ENCODE measurements around the gene PDE6B. TPM values are rescaled to one million over a fixed set of nuclear protein-coding genes. Genes with fewer than 3 reads are reported as not detected.

PDE6B gene
- polyA plus RNA-seq, 1 donor (not counting 4 experiments of a cell fraction or from before 2014, with no cell fraction given), result not detected

GRCh38 chr4:592825-593520, 32.4 kb upstream of the PDE6B start:
- no peaks in the 10 kb centered on the region for H3K9me3 ChIP-seq (ENCODE audit: control insufficient read depth, low read depth, low read length)
- H3K36me3 ChIP-seq (ENCODE audit: control insufficient read depth in 2 of 2, extremely low read depth in 1 of 2, insufficient read depth in 2 of 2, low read length in 2 of 2), result no peaks in the 10 kb centered on the region
- H3K27me3 ChIP-seq (ENCODE audit: control insufficient read depth, extremely low read depth, insufficient read depth, low read length), result no peaks in the 10 kb centered on the region
- H4K20me1 ChIP-seq (ENCODE audit: control insufficient read depth, extremely low read depth, insufficient read depth, low read length), result no peaks in the 10 kb centered on the region
- H2AFZ ChIP-seq (ENCODE audit: control insufficient read depth, low read length), result no peak overlapping the region
- no peak overlapping the region for H3K4me2 ChIP-seq (ENCODE audit: control insufficient read depth, extremely low read depth, insufficient read depth, low read depth, low read length)
- FAIRE-seq (no peak), DNase-seq (ENCODE audit: low read depth, low spot score) (no peak)
- H3K9me1 ChIP-seq (ENCODE audit: control insufficient read depth, extremely low read depth, insufficient read depth, low read length), result no peaks in the 10 kb centered on the region
- no peaks in the 10 kb centered on the region for H3K79me2 ChIP-seq (ENCODE audit: control insufficient read depth, insufficient read depth, low read length)
- H3K9ac ChIP-seq (ENCODE audit: control insufficient read depth, extremely low read depth, insufficient read depth, low read length), result no peak overlapping the region
- dilution Hi-C loops (cut with MboI; ENCODE audit: extremely low pct_ligation_motif_present, low sequenced_read_pairs), result no loop called here
- no peak overlapping the region for H3K4me3 ChIP-seq (ENCODE audit: control insufficient read depth in 2 of 3, extremely low read depth in 1 of 3, insufficient read depth in 2 of 3, low read depth in 1 of 3, low read length in 3 of 3)
- no peak for TF ChIP-seq EZH2 (IDR thresholded peaks at IDR 0.05; ENCODE audit: low read length)
- TF ChIP-seq, protein P1, sequence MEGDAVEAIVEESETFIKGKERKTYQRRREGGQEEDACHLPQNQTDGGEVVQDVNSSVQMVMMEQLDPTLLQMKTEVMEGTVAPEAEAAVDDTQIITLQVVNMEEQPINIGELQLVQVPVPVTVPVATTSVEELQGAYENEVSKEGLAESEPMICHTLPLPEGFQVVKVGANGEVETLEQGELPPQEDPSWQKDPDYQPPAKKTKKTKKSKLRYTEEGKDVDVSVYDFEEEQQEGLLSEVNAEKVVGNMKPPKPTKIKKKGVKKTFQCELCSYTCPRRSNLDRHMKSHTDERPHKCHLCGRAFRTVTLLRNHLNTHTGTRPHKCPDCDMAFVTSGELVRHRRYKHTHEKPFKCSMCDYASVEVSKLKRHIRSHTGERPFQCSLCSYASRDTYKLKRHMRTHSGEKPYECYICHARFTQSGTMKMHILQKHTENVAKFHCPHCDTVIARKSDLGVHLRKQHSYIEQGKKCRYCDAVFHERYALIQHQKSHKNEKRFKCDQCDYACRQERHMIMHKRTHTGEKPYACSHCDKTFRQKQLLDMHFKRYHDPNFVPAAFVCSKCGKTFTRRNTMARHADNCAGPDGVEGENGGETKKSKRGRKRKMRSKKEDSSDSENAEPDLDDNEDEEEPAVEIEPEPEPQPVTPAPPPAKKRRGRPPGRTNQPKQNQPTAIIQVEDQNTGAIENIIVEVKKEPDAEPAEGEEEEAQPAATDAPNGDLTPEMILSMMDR (optimal IDR thresholded peaks at IDR 0.05 in 1 of 3, IDR thresholded peaks at IDR 0.05 in 1 of 3, conservative IDR thresholded peaks at IDR 0.05 in 1 of 3; ENCODE audit: extremely low read depth in 1 of 3, insufficient read depth in 2 of 3, low read length in 3 of 3), result no peak
- H3K27ac ChIP-seq (ENCODE audit: control insufficient read depth, insufficient read depth, low read length), result no peak overlapping the region
- no peaks in the 10 kb centered on the region for H3K4me1 ChIP-seq (ENCODE audit: control insufficient read depth, extremely low read depth, insufficient read depth, low read length)

- no peaks in the 10 kb centered on the region for H3K79me2 ChIP-seq (ENCODE audit: control insufficient read depth, insufficient read depth, low read length)
- H3K4me1 ChIP-seq (ENCODE audit: control insufficient read depth, extremely low read depth, insufficient read depth, low read length), result no peaks in the 10 kb centered on the region
- dilution Hi-C loops (cut with MboI; ENCODE audit: extremely low pct_ligation_motif_present, low sequenced_read_pairs), result no loop called here
- TF ChIP-seq, protein P1 (optimal IDR thresholded peaks at IDR 0.05 in 1 of 3, IDR thresholded peaks at IDR 0.05 in 1 of 3, conservative IDR thresholded peaks at IDR 0.05 in 1 of 3; ENCODE audit: extremely low read depth in 1 of 3, insufficient read depth in 2 of 3, low read length in 3 of 3), result no peak
- H3K9me3 ChIP-seq (ENCODE audit: control insufficient read depth, low read depth, low read length), result no peaks in the 10 kb centered on the region
- H3K36me3 ChIP-seq (ENCODE audit: control insufficient read depth in 2 of 2, extremely low read depth in 1 of 2, insufficient read depth in 2 of 2, low read length in 2 of 2), result no peaks in the 10 kb centered on the region
- H3K27ac ChIP-seq (ENCODE audit: control insufficient read depth, insufficient read depth, low read length), result no peak overlapping the region
- H3K4me2 ChIP-seq (ENCODE audit: control insufficient read depth, extremely low read depth, insufficient read depth, low read depth, low read length), result no peak overlapping the region
- FAIRE-seq, result no peak
- no peaks in the 10 kb centered on the region for H3K27me3 ChIP-seq (ENCODE audit: control insufficient read depth, extremely low read depth, insufficient read depth, low read length)
- DNase-seq (ENCODE audit: low read depth, low spot score), result no peak
- H3K9me1 ChIP-seq (ENCODE audit: control insufficient read depth, extremely low read depth, insufficient read depth, low read length), result no peaks in the 10 kb centered on the region
- H3K4me3 ChIP-seq (ENCODE audit: control insufficient read depth in 2 of 3, extremely low read depth in 1 of 3, insufficient read depth in 2 of 3, low read depth in 1 of 3, low read length in 3 of 3), result no peak overlapping the region
- H4K20me1 ChIP-seq (ENCODE audit: control insufficient read depth, extremely low read depth, insufficient read depth, low read length), result no peaks in the 10 kb centered on the region
- no peak overlapping the region for H3K9ac ChIP-seq (ENCODE audit: control insufficient read depth, extremely low read depth, insufficient read depth, low read length)
- H2AFZ ChIP-seq (ENCODE audit: control insufficient read depth, low read length), result no peak overlapping the region
Observed at GRCh38 chr4:598925-599324, 26.4 kb upstream of the PDE6B start.

All from keratinocyte (primary cell).